Activated T-helper 9 cell treated with anti-CD3 and anti-CD28 coated beads, Interleukin-2, amount 50 U/mL, for 16 hours (primary cell): Measurements from ENCODE around the gene NLRP5.
"Not testable (repeated sequence)": the region's sequence is repeated elsewhere in the genome, so short reads cannot be mapped to it uniquely, and the experiment has no call there.

Experiments used
- DNase-seq: peaks from one replicate; pipeline ENCODE4 v3.0.0-alpha.2; 2020; ENCODE audit warnings: low read depth

NLRP5 gene

GRCh38 chr19:55986487-55986886, at the start of gene NLRP5:
NLRP5 (plus strand) TSS chr19:55986775.
- no peak for DNase-seq

- no peak for DNase-seq
Observed at GRCh38 chr19:55939206-55939605, 47.4 kb upstream of the NLRP5 start.

- DNase-seq: no peak
Observed at GRCh38 chr19:55940306-55940705, 46.3 kb upstream of the NLRP5 start.

GRCh38 chr19:55947532-55947931, 39.0 kb upstream of the NLRP5 start, which contains the start of gene NLRP8:
NLRP8 (plus strand) TSS chr19:55947832.
- DNase-seq: no peak

GRCh38 chr19:55950566-55950965, 36.0 kb upstream of the NLRP5 start:
- not testable (repeated sequence) for DNase-seq

GRCh38 chr19:55956431-55956830, 30.1 kb upstream of the NLRP5 start:
- no peak for DNase-seq

GRCh38 chr19:55958356-55958755, 28.2 kb upstream of the NLRP5 start:
- no peak for DNase-seq

- no peak for DNase-seq
Observed at GRCh38 chr19:55959996-55960675, 26.4 kb upstream of the NLRP5 start.

- DNase-seq: no peak
Observed at GRCh38 chr19:55962186-55962585, 24.4 kb upstream of the NLRP5 start.

- no peak for DNase-seq
Observed at GRCh38 chr19:55973982-55974381, 12.6 kb upstream of the NLRP5 start.

- DNase-seq: no peak
Observed at GRCh38 chr19:55980415-55980814, 6.2 kb upstream of the NLRP5 start.

GRCh38 chr19:55985254-55985653, 1.3 kb upstream of the NLRP5 start:
- no peak for DNase-seq

- DNase-seq: no peak
Observed at GRCh38 chr19:55990831-55991230, 4.3 kb downstream of the NLRP5 start.

GRCh38 chr19:55993492-55993891, 6.9 kb downstream of the NLRP5 start:
- no peak for DNase-seq

- no peak for DNase-seq
Observed at GRCh38 chr19:56014765-56015164, 28.2 kb downstream of the NLRP5 start.

GRCh38 chr19:56015756-56016155, 29.2 kb downstream of the NLRP5 start:
- DNase-seq: no peak

- not testable (repeated sequence) for DNase-seq
Observed at GRCh38 chr19:56019325-56019724, 32.8 kb downstream of the NLRP5 start.

- DNase-seq: not testable (repeated sequence)
Observed at GRCh38 chr19:56020355-56020975, 33.9 kb downstream of the NLRP5 start.

- DNase-seq: no peak
Observed at GRCh38 chr19:56026769-56027168, 40.2 kb downstream of the NLRP5 start.

- DNase-seq: no peak
Observed at GRCh38 chr19:56053596-56053995, 67.0 kb downstream of the NLRP5 start.

- DNase-seq: peak; percentile 47
Observed at GRCh38 chr19:56066152-56067023, 79.8 kb downstream of the NLRP5 start.

GRCh38 chr19:56069642-56070041, 83.1 kb downstream of the NLRP5 start:
- DNase-seq: no peak

GRCh38 chr19:56071151-56071550, 84.6 kb downstream of the NLRP5 start:
- DNase-seq: no peak
